ENCODE data around the gene SEC61G.

SEC61G gene

DNA sequence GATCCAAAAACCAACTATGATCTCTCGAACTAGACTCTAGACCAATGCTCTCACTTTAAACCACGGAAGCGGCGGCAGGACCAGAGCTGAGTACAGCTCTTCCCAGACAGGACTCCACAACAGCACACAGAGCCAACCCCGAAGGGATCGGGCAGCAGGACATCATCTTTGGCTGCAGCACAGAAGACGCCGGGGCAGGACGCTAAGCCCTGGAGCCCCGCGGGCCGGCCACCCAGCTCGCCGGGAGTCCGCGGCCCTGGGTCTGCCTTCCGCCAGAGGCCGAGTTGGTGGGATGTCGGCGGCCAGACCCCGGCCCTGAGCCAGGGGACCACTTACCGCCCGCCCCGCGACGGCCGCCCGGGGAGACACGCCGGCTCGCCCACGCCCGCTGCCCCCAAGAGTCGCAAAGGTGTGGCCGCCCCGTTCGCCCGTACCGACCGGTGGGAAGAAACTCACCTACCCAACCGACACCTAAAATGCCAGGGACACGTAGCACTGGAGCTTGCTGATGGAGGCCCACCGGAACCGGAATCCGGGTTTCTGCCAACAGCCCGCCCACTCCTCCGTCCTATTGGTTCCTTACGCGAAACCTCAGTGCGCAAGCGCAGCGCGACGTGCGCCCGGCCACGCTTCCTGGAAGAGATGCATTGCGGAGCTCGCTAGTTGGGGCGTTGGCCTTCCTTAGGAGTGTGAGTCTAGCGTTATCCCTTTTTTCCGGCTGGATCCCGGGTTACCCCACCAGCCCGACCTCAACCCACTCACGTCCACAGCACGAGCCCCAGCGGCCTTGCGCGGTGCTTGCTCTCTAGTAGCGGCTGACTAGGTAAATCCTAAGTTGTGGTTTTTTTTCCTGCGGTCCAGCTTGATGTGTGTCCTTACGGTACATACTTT lies at the start of gene SEC61G:
TSS of gene SEC61G (minus strand) at position 510 of the 891 bp plus-strand sequence. CDS start 1,623 bp downstream, outside the sequence.
- DNase-seq = peak; percentile 97

DNA sequence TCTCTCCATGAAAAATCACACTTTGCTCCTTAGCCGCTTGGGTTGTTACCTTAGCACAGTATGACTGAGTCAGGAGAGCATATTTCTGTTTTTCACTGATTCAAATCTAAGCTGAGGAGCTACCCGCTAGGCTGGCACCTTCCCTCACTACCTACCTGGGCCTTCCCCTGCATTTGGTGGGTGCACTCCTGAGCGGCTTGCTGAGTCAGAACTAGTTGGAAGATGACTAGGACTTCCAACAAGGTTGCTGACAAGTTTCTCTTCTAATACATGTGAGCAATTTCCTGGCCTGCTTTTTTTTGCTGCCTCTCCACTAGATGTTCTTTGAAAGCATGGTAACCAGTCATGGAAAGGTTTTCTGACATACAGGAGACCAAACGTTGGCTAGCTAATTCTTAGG lies 43.8 kb upstream of the SEC61G start:
- peak; percentile 8 for DNase-seq

DNA sequence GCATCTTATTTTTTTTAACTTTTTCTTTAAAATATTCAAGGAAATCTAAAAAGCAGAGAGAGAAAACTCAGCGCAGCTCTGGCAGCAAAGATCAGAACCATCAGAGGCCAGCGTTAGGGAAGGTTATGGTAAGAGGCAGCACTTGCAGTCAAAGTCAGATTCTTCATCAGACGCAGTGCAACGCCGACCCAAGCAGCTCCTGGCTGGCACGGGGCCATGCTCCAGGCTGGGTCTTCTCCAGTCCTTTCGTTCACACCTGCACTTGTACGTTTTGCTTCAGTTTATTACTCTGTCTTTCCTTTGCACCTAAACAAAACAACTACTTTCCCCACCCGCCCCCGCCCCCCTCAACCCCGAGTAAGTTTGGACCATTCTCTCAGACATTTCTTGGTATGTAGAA lies 43.1 kb upstream of the SEC61G start:
- no peak for DNase-seq

DNA sequence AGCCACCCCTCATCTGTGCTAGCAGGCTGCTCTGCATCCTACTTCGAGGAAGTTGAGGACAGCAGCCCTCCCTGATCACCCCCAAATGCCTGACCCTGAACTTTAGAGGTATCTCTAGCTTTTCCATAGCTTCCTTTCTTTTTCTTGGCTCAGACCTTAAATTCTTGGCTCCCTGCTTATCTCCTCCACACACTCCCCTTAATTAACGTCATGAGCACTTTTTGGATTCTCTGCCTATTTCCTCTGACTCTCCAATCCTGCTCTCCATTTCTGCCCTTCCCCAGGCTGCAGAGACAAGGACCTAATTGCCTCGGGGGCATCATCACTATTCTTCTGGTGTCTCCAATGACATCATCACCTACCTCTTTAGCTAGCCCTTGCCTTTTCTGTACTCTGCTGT lies 40.8 kb upstream of the SEC61G start:
- peak; percentile 20 for DNase-seq

DNA sequence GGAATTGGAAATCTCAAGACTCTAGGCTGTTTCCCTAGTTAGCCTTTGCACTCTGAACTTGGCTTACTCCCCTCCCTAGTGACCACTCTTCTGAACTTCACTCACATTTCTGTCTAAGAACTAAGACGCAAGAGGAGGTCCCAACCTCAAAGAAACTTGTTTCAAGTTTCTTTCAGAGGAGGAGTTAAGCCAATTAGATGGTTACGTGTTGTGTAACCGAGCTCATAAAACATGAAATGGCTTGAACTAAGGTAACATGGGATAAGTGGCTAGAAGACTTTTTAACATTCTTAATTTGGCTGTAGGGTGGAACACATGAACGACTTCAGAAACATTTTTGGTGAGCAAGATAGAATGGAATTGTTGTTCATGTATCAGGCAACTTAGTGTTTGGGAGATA lies 39.5 kb upstream of the SEC61G start:
- DNase-seq = no peak

DNA sequence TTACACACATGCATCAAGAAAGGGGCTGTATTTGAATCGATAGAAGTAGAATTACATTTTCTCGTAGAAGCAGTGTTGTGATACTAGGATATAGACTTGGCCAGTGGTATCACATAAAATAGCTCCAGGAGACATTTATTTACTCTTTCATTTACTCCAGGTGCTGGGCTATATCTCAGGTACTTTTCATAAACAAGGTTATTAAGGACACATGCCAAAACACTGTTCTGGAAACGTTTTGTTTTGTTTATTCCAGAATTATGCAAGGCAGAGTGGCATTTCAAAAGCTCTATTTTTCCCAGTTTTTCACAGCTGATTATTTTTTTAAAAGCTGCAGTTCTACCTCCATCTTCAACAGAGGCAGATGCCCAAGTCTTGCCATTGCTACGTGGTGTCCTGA lies 37.8 kb upstream of the SEC61G start:
- no peak for DNase-seq

DNA sequence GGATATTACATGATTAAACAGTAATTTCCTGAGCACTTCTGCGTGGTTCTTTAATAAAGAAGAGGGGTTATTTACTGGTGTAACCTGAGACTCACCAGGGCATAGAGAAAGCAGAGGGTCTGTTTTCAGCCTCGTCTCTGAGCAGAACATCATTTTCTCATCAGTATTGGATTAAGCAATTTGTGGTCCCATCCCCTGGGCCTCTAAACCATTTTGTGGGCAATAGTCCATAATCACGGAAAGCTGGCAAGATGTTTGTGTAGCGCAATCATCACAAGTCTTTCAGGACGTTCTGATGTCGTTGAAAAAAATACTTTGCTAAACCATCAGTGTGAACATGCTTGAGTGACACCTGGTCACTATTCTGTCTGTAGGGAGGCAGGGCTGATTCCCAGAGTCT lies 37.1 kb upstream of the SEC61G start:
- no peak for DNase-seq

DNA sequence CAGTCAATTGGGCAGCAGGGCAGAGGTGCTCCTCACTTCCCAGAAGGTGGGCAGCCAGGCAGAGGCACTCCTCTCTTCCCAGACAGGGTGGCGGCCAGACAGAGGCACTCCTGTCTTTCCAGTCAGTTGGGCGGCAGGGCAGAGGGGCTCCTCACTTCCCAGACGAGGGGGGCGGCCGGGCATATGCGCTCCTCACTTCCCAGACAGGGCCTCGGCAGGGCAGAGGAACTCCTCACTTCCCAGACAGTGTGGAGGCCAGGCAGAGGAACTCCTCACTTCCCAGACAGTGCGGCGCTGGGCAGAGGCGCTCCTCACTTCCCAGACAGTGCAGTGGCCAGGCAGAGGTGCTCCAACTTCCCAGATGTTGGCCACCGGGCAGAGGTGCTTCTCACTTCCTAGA lies 33.4 kb upstream of the SEC61G start:
- no peak for DNase-seq

DNA sequence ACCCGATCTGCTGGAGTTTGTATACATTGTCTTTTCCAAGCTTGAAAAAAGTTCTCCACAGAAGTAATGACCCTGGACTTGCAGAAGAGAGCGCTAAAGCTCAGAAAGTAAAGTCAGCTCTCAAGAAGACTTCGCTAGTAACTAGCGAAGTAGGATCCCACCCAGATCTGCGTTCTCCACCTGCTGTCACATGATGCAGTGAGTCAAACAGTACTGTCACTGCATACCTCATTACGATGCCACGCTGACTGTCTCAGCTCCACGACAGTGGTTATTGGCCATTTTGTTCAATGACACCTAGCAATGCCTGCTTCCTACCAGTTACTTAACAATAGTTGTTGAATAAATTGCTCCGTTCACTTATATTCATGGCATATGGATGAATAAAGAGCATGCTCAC lies 29.7 kb upstream of the SEC61G start:
- DNase-seq = peak; percentile 85

DNA sequence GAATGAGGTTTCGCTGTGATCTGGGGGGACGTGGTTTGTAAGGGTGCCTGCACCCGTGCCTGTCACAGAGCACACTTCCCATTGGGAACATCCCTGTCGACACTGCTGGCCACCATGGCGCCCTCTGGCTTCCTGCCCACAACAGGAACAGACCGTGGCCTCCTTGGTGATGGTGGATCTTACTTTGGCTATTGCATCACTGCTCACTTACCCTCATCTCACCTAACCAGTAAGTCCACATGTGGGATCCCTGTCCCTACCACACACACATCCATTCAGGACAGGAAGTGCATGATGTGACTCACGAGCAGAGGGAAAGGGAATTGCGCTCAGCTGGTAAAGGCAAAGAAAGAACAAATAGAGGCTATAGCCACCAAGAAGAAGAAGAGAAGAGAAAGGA lies 26.2 kb upstream of the SEC61G start:
- DNase-seq = no peak

DNA sequence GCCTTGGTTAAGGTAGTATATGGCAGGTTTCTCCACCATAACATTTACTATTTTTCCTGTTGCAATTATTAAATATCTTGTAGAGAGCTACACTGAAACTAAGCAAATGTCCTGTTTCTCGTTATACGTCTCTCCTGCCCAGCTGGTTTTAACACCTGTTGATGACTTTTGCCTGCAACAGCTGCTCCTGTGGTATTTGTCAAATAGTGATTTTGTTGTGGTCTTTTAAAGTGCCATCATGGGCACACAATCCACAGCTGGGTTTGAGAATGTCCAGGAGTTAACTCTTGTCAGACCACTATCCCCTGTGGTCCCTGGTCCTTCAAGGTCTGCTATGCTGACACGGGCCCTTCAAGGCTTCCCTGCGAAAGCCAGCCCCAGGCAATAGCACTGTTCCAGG lies 24.9 kb upstream of the SEC61G start:
- no peak for DNase-seq

DNA sequence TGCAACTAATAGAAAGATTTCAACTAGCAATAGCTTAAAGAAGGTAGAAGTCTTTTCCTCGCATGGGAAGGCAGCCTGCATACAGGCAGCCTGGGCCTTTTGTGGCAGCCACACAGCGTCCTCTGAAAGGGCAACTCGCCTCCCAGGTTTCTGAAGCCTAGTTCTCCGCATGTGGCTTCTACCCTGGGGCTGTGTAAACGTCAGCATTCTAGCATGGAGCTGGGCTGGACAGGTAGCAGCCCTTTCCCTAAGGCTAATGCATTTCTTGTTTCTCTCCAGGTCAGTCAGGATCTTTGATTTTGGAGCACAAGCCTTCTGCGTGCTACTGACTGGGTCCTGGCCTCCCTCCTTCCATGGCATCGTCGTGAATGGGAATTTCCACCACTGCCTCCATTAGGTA lies 23.8 kb upstream of the SEC61G start:
- no peak for DNase-seq

DNA sequence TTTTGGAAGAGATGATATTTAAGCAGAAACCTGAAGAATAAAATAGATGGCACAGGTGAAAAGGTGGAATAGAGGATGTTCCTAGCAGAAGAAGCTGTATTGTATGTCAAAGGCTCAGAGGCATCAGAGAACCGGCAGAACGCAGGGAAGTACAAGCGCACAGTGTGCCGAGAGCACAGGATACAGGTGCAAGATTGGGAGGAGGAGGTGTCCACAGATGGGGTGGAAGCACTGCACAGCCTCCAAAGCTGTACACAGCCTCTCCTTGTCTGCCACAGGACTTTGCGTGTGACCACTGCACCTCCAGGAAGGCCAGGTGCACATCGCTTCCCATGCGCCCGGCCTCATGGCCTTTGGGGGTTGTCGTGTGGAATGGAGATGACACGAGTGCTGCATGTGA lies 23.3 kb upstream of the SEC61G start:
- no peak for DNase-seq

DNA sequence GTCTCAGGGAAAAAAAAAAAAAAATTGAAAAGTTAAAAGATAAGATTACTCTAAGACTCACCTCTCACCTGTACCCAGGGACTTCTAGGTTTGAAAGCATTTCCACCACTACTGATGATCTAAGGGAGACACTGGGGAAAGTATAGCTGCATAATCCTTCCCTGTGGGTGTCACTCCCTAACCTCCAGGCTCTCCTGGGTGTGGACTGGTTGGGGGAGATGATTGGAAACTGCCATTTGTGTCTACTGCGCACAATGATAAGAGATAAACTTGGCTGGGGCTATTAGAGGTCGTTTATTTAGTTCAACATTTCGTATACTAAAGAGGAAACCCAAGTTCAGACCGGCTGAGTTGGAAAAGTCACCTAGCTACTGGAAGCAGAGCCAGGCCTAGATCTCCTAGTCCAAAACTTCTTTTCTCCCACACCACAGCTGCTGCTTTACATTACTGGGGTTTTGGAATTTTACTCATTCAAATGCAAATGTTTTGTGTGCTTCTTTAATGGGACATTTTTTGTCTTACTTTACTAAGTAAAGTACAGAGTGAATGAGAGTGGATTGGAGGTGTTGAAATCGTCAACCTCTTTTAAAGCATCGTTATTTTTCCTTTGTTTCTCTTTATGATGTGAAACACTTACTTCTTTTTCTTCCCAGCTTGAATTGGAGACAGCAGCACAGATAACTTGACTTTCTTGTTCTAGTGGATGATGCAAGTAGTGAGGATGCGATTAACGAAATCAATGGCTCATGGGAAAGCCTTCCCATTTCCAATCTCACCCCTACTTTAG lies 22.3 kb upstream of the SEC61G start:
- DNase-seq = no peak

DNA sequence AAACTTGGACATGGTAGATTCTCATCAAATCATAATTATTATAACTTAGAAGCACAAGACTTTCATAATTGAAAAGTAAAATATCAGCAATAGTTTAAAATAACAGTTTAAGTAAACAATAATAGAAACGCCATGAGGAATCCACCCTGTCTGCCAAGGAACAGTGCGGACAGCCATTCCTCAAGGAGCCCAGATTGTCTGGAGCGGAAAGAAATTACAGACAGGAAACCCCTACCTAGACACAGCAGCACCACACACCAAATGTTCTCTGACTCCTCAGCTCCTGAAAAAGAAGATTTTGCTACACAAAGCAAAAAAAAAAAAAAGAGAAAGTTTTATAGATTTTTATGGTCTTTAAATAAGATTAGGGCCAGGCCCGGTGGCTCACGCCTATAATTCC lies 21.5 kb upstream of the SEC61G start:
- DNase-seq = no peak

DNA sequence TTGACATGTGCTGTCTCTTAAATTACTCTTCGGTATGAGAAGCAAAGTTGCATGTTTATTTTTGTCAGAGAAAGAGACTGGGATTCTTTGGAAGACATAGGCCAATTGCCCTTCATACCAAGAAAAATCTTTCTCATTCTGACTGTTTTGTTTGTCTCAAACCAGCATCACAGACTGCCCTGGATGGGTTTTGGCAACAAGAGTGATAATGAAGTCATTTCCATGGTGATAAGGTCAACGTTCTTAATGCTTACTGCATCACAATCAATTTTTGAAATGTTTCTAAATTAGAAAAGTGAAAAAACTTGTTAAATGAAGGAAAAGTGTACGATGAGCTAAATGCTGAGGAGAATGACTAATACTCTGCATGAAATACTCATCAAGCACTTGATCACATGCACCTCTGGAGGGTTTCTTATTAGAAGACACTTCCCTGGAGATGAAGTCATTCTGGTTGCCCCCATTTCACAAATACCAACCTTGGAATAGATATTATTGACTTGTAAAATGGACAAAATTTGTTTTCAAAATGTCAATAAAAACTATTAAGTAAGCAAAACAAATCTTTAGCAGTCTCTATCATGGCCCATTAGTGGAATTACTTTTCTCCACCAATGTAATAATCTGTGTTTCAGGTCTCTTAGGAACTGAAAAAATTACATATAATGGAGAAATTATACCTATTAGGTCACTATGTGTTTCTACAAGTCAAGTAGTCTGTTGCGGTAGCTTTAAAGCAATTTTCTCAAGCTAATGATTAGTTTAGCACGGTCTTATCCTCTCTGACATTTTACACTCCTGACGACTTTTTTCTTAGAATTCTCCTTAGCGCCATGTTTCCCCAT lies 19.9 kb upstream of the SEC61G start:
- DNase-seq = no peak

DNA sequence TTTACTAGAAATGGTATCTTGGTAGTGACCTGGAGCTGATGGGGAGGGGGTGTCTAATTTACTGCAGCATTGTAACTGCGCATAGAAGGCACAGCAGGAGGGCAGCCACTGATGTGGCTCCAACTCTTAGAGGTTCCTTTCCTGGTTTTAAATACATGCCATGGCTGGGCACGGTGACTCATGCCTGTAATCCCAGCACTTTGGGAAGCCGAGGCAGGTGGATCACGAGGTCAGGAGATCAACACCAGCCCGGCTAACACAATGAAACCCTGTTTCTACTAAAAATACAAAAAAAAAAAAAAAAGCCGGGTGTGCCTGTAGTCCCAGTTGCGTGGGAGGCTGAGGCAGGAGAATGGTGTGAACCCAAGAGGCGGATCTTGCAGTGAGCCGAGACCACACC lies 19.2 kb upstream of the SEC61G start:
- no peak for DNase-seq

DNA sequence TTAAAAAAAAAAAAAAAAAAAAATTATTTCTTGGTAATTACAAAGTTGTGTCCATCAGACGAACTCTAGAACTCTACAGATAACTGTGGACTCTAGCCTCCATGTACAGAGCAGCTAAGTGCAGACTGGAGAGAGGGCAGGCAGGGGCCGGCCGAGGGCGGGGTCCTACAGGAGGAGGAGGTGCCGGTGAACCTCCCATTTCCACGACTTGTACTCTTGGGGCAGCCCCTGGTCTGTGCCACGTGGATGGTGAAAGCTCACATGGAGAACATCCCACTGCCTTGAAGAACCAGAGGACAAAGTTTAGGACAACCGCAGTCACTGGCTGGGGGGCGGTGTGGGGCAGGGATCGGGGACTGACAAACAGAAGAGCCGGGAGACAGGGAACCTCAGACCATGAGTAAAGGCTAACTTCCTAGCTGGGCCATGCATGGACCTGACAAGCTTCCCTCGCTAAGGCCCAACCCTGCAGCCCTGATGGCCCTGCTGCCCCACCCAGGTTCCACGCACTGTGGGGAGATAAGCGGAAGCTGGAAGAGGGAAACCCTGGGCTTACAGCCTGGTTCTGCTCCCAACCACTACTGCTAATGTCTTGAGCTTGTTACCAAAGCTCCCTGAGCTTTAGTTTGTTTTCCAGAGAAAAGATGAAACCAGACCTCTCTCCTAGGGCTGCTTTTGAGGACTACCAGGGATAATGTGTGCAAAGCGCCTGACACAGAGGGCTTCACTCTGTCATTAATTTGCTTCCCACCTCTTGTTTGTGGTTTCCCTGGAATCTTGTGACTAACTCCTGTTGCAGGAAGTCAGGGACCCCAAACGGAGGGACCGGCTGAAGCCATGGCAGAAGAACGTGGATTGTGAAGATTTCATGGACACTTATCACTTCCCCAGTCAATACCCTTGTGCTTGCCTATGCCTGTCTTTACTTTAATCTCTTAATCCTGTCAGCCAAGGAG lies 16.1 kb upstream of the SEC61G start:
- no peak for DNase-seq

DNA sequence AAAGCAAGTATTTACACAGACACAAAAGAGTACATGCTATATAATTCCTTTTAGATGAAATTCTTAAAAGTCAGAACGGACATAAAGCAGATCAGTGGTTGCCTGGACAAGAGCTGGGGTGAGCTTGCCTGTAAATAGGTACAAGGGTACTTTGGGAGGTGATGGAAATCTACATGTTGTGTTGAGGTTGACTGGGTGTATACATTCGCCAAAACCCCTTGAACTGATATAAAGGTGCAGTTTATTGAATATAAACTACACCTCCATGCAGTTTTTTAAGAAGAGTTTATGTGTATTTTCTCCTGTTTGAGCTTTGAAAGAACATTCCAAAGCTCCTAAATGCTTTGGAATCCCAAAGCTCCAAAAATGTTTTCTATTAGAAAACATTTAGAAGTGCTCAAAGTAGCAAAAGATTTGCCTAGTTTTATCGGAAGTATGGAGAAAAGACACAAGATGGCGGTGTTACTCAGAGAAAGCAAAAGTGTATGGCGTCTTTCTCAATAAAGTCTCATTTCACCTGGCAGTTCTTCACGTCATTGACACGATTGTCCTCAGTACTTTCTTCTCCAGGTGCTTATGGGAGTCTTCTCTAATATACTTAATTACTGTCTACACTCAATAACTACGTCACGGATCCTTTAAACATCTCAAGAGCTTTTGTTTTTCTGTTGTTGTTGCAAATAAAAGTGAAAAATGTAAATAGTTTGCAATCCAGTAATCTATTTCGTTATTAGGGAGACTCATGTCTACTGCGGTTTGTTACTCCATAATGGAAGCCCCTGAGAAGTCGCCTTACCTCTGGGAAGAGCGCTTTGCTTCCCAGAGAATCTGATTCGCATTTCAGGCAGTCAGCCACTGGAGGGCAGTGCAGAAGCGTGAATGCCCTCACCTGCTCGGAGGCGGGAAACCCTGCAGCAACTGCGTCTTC lies 14.7 kb upstream of the SEC61G start:
- DNase-seq = peak; percentile 85

DNA sequence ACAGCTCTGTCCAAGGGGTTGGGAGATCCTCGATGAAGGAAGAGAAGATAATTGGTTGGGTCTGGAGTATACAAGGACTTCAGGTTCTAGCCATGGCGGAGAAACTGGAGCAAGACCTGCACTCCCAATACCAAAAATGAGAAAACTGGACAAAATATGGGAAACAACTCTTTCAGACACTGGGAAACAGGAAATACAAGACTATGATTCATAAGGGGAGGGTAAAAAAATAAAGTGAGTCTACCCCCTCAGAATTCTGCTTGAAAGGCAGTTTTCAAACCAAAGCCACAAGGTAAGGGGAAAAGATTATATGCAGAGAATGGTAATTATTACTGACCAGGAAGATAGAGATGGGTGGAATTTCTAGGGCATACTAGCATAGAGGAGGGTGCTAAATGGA lies 10.2 kb upstream of the SEC61G start:
- DNase-seq = peak; percentile 25

DNA sequence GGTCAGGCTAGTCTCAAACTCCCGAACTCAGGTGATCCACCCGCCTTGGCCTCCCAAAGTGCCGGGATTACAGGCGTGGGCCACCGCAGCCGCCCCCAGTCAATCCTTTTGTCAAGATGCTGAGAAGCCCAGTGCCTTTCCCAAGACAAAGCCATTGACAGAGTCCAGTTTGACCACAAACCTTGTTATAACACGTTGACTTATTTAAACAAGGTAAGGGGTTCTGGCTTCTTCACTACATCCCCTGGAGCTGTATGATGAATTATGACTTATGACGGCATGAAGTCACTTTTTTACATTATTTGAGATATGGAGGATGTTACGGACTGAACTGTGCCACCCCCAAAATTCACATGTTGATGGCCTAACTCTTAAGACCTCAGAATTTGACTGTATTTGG lies 5.8 kb upstream of the SEC61G start:
- no peak for DNase-seq
